Stimulated activated CD8-positive, alpha-beta memory T cell treated with anti-CD3 and anti-CD28 coated beads, Interleukin-2, amount 100 ng/mL, for 48 hours (primary cell): ENCODE results near the gene PCNX2.

Experiments used
- DNase-seq, 2 donors: peaks; one replicate each; pipeline ENCODE4 v3.0.0-alpha.2; 2020; ENCODE audit warnings: low read depth in 2 of 2

Gene PCNX2, protein sequence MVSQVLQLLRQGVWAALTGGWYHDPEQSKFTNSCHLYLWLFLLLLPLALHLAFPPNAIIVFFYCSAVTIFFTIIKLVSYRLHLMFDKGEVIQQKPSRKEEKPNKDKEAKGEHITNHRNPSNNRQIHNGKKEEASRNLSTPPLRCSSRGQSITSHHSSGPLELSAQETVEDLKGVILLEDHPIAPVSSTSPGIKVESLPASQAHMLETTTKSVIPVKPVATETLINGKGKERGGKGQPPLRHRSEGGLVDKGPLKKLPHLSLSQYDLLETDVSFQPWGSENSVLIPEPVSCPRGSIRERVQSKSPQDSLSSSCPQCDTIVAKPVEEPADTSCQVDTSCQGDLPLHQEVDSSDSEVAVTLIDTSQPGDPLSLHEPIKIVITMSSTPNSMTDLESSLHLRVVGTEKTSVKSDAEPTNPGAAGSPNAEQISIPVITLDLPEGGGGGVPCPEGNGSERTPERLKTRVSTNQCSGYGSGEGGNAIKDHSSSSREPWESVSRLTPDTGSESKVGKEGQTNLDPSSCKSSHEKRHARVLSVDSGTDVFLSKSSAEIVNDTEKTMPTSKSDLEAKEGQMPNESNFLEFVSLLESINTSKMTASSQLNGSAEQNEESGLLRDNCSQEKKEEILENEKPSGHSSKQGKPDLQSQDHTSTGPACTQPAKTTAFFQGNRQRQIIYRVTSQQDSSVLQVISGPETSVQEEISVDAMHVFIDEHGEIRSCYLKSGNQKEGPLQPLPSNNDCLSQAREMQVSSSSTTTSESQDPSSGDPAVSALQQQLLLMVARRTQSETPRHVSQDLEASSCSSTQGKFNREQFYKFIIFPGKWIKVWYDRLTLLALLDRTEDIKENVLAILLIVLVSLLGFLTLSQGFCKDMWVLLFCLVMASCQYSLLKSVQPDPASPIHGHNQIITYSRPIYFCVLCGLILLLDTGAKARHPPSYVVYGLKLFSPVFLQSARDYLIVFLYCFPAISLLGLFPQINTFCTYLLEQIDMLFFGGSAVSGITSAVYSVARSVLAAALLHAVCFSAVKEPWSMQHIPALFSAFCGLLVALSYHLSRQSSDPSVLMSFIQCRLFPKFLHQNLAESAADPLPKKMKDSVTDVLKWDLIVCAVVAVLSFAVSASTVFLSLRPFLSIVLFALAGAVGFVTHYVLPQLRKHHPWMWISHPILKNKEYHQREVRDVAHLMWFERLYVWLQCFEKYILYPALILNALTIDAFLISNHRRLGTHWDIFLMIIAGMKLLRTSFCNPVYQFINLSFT (N-terminal part only)

DNA sequence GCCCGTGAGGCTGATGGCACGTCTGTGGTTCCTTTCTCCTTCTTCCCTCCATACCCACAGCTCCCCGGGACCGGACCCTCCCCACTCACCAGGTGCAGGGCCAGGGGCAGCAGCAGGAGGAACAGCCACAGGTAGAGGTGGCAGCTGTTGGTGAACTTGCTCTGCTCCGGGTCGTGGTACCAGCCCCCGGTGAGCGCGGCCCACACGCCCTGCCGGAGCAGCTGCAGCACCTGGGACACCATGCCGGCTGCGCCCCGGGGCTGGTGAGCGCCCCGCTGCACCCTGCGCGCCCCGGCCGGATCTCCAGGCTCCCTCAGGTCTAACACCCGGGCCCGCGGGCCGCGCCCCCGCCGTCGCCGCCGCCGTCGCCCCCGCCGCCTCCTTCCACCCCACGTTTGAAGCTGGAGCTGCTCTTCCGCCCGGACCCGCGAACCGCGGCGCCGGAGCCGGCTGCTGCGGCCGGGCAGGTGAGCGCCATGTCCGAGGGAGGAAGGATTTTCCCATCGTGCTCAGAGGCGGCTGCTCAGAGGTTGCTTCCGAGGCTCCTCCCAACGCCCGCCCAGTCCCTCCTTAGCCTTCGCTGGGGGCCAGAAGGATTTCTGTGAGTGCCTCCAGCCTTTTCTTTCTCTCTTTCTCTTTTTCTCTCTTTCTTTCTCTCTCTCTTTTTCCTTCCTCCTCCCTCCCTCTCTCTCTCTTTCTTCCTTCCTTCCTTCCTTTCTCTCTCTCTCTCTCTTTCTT is at the start of gene PCNX2:
TSS of gene PCNX2 (minus strand) at position 489 of the 738 bp plus-strand sequence. CDS start at position 242, 247 bp downstream.
- DNase-seq, result peak; percentile 56 to 57

- no peak for DNase-seq
These were observed 47.7 kb upstream of the PCNX2 start for GRCh38 chr1:233343262-233343661.

DNA sequence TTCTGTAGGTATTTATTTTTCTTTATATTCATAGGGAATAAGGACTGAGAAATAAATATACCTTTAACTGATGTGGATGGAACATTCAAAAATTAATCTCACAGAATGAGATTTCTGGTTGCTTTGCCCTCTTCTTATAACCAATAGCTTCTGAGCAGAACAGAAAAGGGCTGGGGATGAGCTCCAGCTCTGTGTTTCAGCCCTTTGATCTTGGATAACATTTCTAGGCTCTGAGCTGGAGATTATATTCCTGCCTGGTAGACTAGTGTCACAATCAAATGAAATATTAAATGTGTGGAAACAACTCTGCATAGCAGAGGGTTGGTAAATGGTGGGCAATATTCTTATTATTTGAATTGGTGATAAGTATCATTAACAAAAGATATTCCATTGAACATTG is 46.6 kb upstream of the PCNX2 start:
- no peak for DNase-seq

GRCh38 chr1:233340966-233341516 is 45.5 kb upstream of the PCNX2 start:
- no peak for DNase-seq

DNA sequence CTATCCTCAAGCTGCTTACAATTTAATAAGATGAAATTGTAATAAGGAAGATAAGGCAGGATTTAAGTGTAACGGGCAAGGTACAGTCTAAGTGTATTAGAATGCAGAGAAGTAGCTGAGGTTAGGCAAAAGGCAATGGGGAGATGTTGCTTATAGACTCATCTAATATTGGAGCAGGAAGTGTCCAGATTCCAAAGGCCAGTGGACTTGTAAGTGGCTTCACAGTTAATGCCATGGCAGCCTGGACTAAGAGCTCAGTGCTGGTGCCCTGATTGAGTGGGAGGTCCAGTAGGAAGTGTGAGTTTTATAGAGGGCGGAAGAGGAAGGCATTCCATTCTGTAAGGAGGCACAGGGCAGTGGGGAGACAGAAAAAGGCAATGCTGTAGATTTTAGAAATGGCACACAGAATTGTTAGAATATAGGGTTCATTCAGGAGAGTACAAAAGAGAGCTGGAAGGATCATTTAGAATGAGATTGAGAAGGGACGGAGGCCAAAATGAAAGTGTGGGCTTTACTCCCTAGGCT is 44.6 kb upstream of the PCNX2 start:
- no peak for DNase-seq

DNA sequence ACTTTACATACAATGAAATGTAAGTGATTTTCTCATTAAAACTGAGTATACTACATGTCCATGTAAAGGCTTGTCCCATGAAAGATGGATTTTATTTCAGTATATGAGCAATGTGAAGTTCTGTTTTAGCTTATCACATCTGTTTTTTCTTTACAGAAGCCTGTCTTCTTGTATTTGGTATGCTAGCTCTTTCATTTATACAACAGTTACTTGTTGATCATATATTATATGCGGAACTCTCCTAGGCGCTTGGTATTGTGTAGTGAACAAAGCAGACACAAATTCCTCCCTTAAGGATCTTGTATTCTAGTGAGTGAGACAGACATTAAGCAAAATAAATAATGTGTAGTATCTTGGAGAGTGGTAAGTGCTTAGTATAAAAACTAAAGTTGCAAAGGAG is 42.6 kb upstream of the PCNX2 start:
- DNase-seq, result no peak

DNA sequence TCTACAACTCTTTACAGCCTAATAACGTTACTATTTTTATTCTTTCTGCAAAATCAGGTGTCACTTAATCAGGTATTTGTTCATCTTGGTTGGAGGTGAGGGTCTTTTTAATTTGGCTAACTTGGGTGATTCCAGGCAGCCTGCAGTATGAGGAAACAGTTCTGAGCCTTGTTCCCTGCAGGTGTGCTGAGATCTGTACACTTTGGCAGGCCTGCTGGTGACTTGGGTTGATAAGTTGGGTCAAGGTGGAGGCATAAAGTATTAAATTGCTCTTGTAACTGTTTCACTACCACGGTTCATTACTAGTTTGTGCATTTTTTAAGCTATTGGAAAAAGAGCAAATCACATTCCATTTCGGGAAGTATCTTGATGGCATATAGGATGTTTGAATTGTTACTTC is 42.0 kb upstream of the PCNX2 start:
- DNase-seq, result no peak

GRCh38 chr1:233336554-233337456 is 41.3 kb upstream of the PCNX2 start:
- DNase-seq, result no peak

DNA sequence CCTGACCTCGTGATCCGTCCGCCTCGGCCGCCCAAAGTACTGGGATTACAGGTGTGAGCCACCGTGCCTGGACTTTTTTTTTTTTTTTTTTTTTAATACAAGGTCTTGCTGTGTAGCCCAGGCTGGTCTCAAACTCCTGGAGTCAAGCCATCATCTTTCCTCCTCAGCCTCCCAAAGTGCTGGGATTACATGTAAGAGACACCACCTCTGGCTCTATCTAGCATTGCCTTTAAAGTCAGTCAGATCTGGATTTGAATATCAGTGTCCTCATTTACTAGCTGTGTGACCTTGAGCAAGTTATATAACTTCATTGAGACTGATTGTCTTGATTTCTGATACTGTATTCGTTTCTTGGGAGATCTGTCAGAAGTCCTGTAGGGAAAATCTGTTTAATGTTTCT is 38.6 kb upstream of the PCNX2 start:
- no peak for DNase-seq

GRCh38 chr1:233333086-233333485 is 37.6 kb upstream of the PCNX2 start:
- DNase-seq, result no peak

- DNase-seq, result no peak
These were observed 36.4 kb upstream of the PCNX2 start for GRCh38 chr1:233331676-233332519.

DNA sequence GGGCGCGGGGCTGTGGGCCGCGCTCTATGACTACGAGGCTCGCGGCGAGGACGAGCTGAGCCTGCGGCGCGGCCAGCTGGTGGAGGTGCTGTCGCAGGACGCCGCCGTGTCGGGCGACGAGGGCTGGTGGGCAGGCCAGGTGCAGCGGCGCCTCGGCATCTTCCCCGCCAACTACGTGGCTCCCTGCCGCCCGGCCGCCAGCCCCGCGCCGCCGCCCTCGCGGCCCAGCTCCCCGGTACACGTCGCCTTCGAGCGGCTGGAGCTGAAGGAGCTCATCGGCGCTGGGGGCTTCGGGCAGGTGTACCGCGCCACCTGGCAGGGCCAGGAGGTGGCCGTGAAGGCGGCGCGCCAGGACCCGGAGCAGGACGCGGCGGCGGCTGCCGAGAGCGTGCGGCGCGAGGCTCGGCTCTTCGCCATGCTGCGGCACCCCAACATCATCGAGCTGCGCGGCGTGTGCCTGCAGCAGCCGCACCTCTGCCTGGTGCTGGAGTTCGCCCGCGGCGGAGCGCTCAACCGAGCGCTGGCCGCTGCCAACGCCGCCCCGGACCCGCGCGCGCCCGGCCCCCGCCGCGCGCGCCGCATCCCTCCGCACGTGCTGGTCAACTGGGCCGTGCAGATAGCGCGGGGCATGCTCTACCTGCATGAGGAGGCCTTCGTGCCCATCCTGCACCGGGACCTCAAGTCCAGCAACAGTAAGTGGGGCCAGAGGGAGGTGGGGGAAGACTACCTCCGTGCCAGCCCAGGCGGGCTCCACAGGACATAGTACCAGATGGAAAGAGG is 32.8 kb upstream of the PCNX2 start:
- DNase-seq, result peak; percentile 1 to 6

DNA sequence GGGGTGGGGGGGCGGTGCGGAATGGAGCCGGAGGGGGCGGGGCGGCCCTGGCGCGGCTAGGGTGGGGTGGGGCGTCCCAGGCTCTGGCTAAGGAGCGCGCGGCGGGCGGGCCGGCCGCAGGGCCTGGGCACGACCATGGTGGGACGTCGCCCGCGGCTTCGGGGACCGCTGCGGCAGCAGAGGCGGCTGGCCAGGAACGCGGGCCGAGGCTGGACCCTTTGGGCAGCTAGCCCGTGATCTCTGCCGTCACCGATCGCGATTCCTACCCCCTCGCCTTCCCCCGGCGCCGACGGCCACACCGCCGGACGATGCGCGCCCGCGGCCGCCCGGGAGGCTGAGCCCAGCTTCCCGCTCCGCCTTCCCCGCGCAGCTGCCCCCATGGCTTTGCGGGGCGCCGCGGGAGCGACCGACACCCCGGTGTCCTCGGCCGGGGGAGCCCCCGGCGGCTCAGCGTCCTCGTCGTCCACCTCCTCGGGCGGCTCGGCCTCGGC is 32.2 kb upstream of the PCNX2 start, which contains the start of gene MAP3K21:
TSS of gene MAP3K21 (plus strand) at position 74 of the 491 bp plus-strand sequence. CDS start at position 379, 305 bp downstream.
- DNase-seq, result no peak

DNA sequence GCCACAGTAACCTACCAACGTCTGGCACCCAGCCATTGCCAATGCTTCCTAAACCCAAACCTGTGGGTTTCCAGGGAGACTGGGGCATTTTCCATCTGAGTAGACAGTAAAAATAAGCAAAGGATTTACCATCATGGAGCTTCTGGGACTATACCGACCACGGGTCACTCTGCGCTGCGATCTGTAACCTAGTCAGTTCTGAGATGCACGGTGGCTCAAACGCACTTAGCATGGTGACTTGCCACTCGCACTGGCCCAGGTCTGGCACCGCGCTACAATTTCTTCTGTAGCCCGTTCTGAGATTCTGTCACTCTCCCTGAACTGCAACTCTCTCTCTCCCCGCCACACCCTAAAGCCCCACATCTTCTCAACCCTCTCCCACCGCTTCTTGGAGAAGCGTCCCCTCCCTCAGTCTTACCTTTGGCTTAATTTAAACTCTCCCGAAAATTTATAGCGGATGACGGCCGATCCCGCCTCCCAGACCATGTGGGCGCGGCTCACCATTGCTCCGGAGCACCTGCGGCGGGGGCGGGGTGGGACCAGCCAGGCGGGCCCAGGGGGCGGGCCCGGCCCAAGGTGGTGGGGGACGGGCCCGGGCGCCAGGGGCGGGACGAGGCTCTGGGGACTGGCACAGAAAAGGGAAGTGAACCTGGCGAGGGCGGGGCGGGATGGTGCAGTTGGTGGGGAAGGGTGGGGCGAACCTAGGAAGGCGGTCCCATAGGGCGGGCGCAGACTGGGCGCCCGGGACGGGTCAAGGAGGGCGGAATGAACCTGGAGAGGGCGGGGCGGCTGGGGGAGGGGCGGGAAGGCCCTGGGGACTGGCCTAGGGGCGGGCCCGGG is 31.5 kb upstream of the PCNX2 start:
- DNase-seq, result peak; percentile 74 to 85

- DNase-seq, result no peak
These were observed 30.8 kb upstream of the PCNX2 start for GRCh38 chr1:233326319-233326718.

DNA sequence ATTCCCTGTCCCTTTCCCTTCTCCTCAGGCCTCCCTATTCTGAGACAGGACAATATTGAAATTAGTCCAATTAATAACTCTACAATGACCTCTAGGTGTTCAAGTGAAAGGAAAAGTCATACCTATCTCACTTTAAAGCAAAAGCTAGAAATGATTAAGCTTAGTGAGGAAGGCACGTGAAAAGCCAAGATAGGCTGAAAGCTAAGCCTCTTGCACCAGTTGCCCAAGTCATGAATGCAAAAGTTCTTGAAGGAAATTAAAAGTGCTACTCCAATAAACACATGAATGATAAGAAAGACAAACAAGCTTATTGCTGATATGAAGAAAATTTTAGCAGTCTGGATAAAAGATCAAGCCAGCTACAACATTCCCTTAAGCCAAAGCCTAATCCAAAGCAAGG is 28.2 kb upstream of the PCNX2 start:
- no peak for DNase-seq

- DNase-seq, result no peak
These were observed 24.5 kb upstream of the PCNX2 start for GRCh38 chr1:233320023-233320422.
